HEK293 (cell line): ENCODE measurements around the gene SNX6.

Experiments
- CTCF ChIP-seq: fragments of 450-650 bp; formaldehyde crosslinking; IDR thresholded peaks from 2 replicates; pipeline ENCODE4 v1.5.1; 2016; ENCODE audit warnings: missing biosample characterization, missing genetic modification characterization
- HOXD13 ChIP-seq: sonication (generic); formaldehyde crosslinking; IDR thresholded peaks from 2 replicates; pipeline ENCODE4 v1.8.0; 2022; ENCODE audit warnings: missing genetic modification reagents, borderline replicate concordance
- ZNF513 ChIP-seq: fragments of 450-650 bp; IDR thresholded peaks from 2 replicates; pipeline ENCODE4 v1.5.1; 2018; ENCODE audit warnings: missing biosample characterization, missing genetic modification characterization
- ZNF626 ChIP-seq: fragments of 450-650 bp; sonication (Bioruptor Pico); formaldehyde crosslinking; IDR thresholded peaks from 2 replicates; pipeline ENCODE4 v1.5.1; 2018; ENCODE audit warnings: missing biosample characterization, missing genetic modification characterization, inconsistent platforms

GRCh38 chr14:34676516-34677211 is 46.7 kb upstream of the SNX6 start:
- TF ChIP-seq CTCF (tag by site-specific recombination) (no peak), ZNF513 (tag by site-specific recombination) (no peak), ZNF626 (tag by site-specific recombination) (no peak), HOXD13 (CRISPR knock-in tag) (no peak)
